ENCODE measurements around the gene TBCD.
A peak's percentile ranks its signal among the peaks of the same experiment; 100 is the strongest.
"Not testable (repeated sequence)": the region's sequence is repeated elsewhere in the genome, so short reads cannot be mapped to it uniquely, and the experiment has no call there.

The TBCD gene

DNA sequence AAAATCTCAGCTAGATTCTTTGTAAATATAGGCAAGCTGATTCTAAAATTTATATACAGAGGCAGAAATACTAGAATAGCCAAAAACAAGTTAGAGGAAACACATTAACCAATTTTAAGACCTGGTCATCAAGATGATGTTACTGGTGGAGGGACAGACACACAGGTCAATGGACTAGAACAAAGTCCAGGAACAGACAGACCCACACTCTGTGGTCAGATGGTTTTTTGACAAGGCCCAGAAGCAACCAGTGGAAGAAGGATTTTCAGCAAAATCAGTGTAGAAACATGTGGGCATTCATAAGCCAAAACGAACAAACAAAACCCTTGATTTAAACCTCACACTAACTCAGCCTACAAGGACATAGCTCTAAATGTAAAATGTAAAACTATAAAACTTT, 227.9 kb downstream of the TBCD start:
- DNase-seq = no peak

DNA sequence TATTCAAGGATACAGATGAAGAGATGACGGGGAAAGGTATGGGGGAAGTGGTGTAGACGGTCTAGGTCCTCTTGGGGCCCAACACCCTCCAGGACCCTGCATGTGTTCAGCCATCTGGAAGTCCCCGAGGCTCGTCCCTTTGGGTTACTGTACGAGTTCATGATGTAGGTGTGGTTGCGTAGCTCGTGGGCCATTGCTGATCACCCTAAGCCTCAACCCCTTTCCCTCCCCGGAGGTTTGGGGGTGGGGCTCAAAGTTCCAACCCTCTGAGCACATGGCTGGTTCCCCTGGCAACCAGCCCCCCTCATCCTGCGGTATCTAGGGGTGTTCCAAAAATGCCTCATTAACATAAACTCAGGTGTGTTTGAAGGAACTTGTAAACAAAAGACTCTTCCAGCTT, 228.8 kb downstream of the TBCD start:
- DNase-seq = no peak

DNA sequence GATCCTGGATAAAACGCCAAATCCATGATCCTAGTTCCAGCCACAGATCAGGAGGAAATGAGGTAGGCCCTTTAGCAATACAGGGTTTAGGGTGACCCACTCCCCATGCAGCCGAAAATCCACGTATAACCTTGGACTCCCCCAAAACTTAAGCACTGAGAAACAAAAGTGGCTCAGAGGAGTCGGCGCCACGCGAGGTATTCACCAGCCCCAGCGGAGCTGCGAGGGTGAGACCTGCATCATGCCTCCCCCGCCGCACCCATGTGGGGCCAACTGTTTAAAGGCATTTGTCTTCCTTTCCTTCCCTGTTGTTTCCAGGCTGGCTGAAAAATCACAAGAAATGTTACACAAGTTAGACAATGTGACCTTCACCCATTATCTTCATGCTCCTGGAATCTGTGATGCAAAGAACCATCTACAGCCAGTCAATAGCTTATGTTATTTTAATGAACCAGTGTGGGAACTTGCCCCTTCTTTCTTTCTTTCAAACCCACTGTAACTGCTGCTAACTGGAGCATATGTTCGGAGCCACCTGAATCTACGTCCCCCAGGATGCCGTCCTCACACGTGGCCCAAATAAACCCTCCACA, 229.4 kb downstream of the TBCD start:
- no peak for DNase-seq

DNA sequence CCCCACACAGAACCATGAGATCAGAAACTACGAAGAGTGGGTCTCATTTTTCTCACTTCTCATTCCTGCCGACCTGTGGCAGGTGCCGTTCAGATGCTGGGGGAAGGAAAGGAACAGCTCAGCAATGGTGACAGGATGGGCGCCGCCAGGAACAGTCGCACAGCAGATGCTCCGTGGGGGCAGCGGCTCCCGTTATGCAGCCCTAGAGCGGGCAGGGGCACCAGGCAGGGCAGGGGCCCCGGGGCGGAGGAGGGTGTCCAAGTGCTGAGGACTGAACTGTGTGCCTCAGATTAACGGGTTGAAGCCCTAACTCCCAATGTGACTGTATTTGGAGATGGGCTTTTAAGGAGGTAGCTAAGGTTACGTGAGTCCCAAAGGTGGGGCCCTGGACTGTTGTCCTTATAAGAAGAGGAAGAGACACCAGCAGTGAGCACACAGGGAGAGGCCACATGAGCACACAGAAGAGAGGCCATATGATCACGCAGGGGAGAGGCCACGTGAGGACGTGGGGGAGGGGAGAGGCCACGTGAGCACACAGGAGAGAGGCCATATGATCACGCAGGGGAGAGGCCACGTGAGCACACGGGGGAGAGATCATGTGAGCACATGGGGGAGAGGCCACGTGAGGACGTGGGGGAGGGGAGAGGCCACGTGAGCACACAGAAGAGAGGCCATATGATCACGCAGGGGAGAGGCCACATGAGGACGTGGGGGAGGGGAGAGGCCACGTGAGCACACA, 231.8 kb downstream of the TBCD start:
- no peak for DNase-seq

DNA sequence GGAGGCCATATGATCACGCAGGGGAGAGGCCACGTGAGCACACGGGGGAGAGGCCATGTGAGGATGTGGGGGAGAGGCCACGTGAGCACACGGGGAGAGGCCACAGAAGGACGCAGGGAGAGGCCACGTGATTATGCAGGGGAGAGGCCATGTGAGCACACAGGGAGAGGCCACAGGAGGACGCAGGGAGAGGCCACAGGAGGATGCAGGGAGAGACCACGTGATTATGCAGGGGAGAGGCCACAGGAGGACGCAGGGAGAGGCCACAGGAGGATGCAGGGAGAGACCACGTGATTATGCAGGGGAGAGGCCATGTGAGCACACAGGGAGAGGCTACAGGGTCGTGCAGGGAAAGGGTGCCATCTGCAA, 232.4 kb downstream of the TBCD start:
- DNase-seq = not testable (repeated sequence)

DNA sequence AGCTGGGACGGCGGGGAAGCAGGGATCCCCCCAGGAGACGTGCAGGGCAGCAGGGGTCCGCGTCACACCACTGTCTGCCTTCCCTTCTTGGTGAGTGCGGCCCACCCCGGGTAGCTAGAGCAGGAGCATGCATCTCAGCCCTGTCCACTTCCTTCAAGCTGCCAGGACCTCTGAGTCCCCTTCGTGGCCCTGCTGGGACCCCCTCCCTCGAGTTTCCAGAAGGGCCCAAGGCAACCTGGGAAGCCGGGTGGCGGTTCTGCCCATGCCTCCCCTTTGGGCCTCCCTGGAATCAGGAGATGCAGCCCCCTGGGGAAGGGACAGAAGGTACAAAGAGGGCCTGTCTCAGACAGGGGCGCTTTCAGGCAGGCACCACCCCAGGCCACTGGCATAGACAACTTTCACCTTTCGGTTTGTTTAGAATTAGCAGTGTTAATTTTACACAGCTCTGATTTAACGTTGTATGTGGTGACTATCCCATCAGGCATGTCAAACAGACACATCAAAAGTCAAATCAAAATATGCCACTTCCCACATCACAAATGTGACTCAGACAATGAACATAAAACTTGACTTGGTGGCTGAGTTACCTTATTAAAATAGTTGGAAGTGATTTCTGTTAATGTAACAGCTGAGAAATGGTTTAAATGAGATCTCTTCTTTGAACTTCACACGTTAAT, 233.0 kb downstream of the TBCD start:
- DNase-seq = no peak

DNA sequence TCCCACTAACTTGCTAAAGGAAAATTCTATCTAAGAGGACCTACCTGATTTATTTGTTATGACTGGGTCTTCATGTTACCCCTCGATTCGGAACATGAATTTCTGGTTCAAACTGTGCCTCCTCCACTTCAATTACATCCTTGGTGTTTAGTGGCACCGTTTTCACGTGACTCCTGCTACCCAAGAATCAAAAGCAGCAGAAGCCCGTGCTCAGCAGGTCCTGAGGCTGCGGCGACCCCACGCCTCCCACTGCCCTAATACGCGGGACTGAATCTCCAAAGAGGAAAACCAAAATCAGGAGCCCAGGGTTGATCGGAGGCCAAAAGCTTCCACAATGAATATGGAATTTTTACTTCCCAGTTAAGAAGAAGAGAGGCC, 233.6 kb downstream of the TBCD start:
- DNase-seq = no peak

DNA sequence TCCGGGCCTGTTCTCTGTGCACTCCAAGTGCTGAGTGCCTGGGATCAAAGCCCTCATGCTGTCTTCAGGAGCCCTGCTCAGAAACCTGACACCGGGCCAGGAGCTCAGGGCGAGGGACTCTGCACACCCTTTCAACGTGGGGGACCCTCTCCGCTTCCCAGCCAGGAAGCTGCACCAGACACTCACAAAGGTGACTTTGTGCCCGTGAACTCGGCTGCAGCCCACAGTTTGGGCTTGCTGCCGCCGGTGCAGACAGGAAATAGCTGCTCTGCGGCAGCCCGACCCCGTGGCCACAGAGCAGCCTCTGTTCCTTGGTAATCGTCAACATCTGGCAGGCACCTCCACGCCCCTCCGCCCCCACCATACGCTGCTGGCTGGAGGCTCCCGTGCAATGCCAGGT, 234.1 kb downstream of the TBCD start:
- DNase-seq = peak; percentile 61

DNA sequence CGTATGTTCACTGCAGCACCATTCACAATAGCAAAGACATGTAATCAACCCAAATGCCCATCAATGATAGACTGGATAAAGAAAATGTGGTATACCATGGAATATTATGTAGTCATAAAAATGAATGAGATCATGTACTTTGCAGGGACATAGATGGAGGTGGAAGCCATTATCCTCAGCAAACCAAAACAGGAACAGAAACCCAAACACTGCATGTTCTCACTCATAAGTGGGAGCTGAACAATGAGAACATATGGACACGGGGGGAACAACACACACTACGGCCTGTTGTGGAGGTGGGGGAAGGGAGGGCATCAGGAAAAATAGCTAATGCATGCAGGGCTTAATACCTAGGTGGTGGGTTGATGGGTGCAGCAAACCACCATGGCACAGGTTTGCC, 237.2 kb downstream of the TBCD start:
- not testable (repeated sequence) for DNase-seq

DNA sequence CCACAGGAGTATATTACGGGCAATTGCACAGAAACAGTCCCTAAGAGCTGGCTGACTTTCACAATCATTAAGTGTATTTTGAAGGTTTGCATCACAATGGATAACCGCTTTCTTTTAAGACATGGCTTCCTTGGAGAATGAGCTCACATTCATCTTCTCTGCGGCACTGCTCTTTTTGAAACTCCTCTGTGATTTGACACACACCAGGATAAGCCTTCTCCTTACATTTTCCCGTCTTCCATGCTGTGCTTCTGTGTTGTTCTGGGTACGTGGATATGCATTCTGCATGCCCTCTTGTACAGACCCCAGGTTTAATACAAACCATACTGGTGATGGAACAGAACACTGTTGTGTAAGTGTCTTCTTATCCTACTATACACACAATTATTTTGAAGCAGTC, 238.0 kb downstream of the TBCD start:
- DNase-seq = no peak

DNA sequence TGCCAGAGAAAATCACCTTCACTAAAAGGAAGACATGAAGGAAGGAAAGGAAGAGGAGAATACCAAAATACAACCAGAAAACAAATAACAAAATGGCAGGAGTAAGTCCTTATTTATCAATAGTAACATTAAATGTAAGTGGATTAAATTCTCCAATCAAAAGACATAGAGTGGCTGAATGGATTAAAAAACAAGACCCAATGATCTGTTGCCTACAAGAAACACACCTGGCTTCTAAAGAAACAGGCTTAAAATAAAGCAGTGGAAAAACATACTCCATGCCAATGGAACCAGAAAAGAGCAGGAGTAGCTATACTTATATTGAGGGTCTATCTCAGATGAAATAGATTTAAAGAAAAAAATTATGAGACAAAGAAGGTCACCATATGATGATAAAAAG, 241.1 kb downstream of the TBCD start:
- DNase-seq = no peak

All from CD4-positive, alpha-beta T cell treated with Interleukin-12 subunit alpha and Interleukin-12 subunit beta, for 1 hour (primary cell).